Pancreas (tissue), 10 donors: ENCODE data around the gene FOXP2. TPM values are rescaled to one million over a fixed set of nuclear protein-coding genes. Genes with fewer than 3 reads are reported as not detected.
"Not testable (repeated sequence)": the region's sequence is repeated elsewhere in the genome, so short reads cannot be mapped to it uniquely, and the experiment has no call there.

Experiments
- ATAC-seq, 4 donors: fragments of 200-7000 bp; cut with Tn5 transposase; one replicate each; pipeline versions ENCODE4 v1.8.0 to v1.9.1; 2020; ENCODE audit warnings: mild to moderate bottlenecking in 4 of 4, moderate library complexity in 4 of 4
- DNase-seq, 6 donors: peaks; one replicate each; pipeline ENCODE4 v3.0.0-alpha.2; 2020
- FAIRE-seq: peaks from 2 replicates; lab custom pipeline; 2012; peaks lifted over from hg19 to GRCh38; lab: Jason Lieb, UNC
- H3K27ac ChIP-seq, 4 donors: fragments of 200-600 bp; sonication (generic); 1 replicate in 3 of 4; 2 replicates in 1 of 4; pipeline versions ENCODE4 v1.5.0 to v1.8.0; 2020
- H3K27me3 ChIP-seq, 4 donors: fragments of 200-600 bp; one replicate each; pipeline ENCODE4 v1.8.0; 2021
- H3K36me3 ChIP-seq, 3 donors: fragments of 200-600 bp; sonication (generic) in 1 of 3; one replicate each; pipeline versions ENCODE4 v1.5.0 to v1.8.0; 2020 to 2021
- H3K4me1 ChIP-seq, 3 donors: fragments of 200-600 bp; one replicate each; pipeline ENCODE4 v1.8.0; 2021
- H3K4me3 ChIP-seq, 4 donors: fragments of 200-600 bp; sonication (generic) in 2 of 4; one replicate each; pipeline versions ENCODE4 v1.5.0 to v1.8.0; 2020 to 2021
- H3K9me3 ChIP-seq, 4 donors: fragments of 200-600 bp; one replicate each; pipeline ENCODE4 v1.8.0; 2021
- WGBS, 2 donors: extraction: QIAGEN DNeasy Blood & Tissue Kit; methylation state at CpG; one replicate each; pipeline ENCODE4 v1.1.7; 2013; 5-methylcytosine and 5-hydroxymethylcytosine counted together
- intact Hi-C, 3 donors: fragments of 100-400 bp; cut with DNase I; formaldehyde crosslinking; loops; one replicate each; pipeline versions ENCODE4 v1.11.1 to v1.14.2; 2022
- polyA plus RNA-seq, 2 donors: library from polyadenylated mRNA; stranded (reverse); fragments of 200-250 nt; gene quantifications; one replicate each; pipeline ENCODE4 v1.2.3, GENCODE V29; 2013
- total RNA-seq, 6 donors: library from RNA; stranded (reverse); fragmentation: NEBNext Ultra II Directional in 4 of 6; extraction: Animal tissue kit (Norgen Biotek cat#: 25700) in 4 of 6; gene quantifications; one replicate each; pipeline versions ENCODE4 v1.2.1 to v1.2.4, GENCODE V29; 2021 to 2023
- TF ChIP-seq, protein P1 (sequence below), 4 donors: fragments of 200-600 bp; sonication (generic) in 3 of 4; IDR thresholded peaks; one replicate each; pipeline versions ENCODE4 v1.5.0 to v1.8.0; 2021; ENCODE audit warnings: antibody characterized with exemption in 4 of 4
- donor health status: healthy with polysubstance abuse.
- donor health status: DM: no; HTN: no; CAD: no; lungs with moderate emphysema.
- donor health status: DM: no; HTN: no; CAD: no.
- donor health status: control.
- donor health status: control.
- donor health status: Bipolar disorder and iron deficiency.
- donor health status: DM: yes; HTN: yes; CAD: no.
- donor health status: DM: no; HTN: no; CAD: no.
- donor health status: DM: no; HTN: no; CAD: no.
- donor health status: DM: yes; HTN: yes; CAD: no.

FOXP2 gene
- total and polyA plus RNA-seq, 8 donors, result 2.7 to 12.6 (median 10.2) TPM

DNA sequence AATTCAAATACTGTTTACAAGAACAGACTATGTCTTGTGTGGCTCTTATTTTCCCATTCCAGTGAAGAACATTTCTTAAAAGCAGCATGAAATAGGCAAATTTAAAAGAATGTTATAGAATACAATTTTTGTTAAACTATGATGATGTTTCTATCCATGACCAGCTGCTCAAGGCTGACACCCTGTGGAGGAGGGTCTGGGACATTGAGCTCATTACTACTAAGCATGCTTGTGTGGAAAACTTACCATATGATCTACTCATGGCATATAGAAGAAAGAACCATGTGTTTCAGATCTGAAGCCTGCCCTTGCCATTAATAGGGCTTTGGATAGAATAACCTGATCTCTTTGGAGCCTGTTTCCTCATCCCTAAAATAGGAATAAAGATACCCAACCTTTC is 125.0 kb downstream of the FOXP2 start:
- FAIRE-seq, result no peak
- intact Hi-C loops, result no loop called here
- no peaks in the 10 kb centered on the region for H3K4me1 ChIP-seq
- peak in 3 of 4 donors; percentile 54 to 66 (median 65) for ATAC-seq
- H3K27me3 ChIP-seq, result no peaks in the 10 kb centered on the region
- no peaks in the 10 kb centered on the region for H3K9me3 ChIP-seq
- H3K27ac ChIP-seq, result no peak overlapping the region
- no peak overlapping the region for H3K4me3 ChIP-seq
- DNase-seq, result no peak
- TF ChIP-seq, protein P1, sequence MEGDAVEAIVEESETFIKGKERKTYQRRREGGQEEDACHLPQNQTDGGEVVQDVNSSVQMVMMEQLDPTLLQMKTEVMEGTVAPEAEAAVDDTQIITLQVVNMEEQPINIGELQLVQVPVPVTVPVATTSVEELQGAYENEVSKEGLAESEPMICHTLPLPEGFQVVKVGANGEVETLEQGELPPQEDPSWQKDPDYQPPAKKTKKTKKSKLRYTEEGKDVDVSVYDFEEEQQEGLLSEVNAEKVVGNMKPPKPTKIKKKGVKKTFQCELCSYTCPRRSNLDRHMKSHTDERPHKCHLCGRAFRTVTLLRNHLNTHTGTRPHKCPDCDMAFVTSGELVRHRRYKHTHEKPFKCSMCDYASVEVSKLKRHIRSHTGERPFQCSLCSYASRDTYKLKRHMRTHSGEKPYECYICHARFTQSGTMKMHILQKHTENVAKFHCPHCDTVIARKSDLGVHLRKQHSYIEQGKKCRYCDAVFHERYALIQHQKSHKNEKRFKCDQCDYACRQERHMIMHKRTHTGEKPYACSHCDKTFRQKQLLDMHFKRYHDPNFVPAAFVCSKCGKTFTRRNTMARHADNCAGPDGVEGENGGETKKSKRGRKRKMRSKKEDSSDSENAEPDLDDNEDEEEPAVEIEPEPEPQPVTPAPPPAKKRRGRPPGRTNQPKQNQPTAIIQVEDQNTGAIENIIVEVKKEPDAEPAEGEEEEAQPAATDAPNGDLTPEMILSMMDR (IDR thresholded peaks at IDR 0.05), result no peak
- H3K36me3 ChIP-seq, result no peaks in the 10 kb centered on the region

DNA sequence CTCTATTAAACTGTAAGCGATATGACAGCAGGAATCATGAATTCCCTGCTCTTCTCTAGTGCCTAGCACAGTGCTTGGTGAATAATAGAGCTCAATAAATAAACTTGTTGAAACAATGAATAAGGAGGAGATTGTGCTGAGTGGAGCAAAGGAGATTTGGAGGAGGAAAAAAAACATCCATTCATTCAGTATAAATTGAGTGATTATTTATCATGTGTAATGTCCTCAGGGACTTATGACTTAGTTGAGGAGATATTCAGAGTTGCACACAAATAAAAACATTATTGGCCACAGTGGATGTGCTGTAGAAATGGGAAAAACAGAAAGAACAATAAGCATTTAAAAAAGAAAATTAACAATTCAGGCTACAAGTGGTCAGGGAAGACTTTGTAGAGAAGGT is 125.7 kb downstream of the FOXP2 start:
- DNase-seq (no peak), ATAC-seq (no peak), FAIRE-seq (no peak)
- H3K27me3 ChIP-seq, result no peaks in the 10 kb centered on the region
- H3K4me1 ChIP-seq, result no peaks in the 10 kb centered on the region
- H3K27ac ChIP-seq, result no peak overlapping the region
- 95% methylated on average over 1 of the region's 1 CpG for WGBS, 2 donors
- intact Hi-C loops, result no loop called here
- TF ChIP-seq, protein P1 (IDR thresholded peaks at IDR 0.05), result no peak
- no peaks in the 10 kb centered on the region for H3K9me3 ChIP-seq
- H3K36me3 ChIP-seq, result no peaks in the 10 kb centered on the region
- no peak overlapping the region for H3K4me3 ChIP-seq

DNA sequence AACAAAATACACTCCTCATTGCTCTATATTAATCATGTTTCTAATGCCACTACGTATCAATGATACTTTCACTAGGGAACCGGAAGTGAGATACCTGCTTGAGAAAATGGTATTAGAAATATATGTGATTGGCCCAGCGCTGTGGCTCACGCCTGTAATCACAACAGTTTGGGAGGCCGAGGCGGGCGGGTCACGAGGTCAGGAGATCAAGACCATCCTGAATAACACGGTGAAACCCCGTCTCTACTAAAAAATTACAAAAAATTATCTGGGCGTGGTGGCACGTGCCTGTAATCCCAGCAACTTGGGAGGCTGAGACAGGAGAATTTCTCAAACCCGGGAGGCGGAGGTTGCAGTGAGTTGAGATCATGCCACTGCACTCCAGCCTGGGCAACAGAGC is 132.7 kb downstream of the FOXP2 start:
- H3K4me3 ChIP-seq, H3K4me1 ChIP-seq, H3K9me3 ChIP-seq, ATAC-seq, DNase-seq, H3K27me3 ChIP-seq, intact Hi-C loops, H3K27ac ChIP-seq, FAIRE-seq, H3K36me3 ChIP-seq: not testable (repeated sequence)
- 93 to 94% methylated on average over 14 of the region's 14 CpGs for WGBS, 2 donors

DNA sequence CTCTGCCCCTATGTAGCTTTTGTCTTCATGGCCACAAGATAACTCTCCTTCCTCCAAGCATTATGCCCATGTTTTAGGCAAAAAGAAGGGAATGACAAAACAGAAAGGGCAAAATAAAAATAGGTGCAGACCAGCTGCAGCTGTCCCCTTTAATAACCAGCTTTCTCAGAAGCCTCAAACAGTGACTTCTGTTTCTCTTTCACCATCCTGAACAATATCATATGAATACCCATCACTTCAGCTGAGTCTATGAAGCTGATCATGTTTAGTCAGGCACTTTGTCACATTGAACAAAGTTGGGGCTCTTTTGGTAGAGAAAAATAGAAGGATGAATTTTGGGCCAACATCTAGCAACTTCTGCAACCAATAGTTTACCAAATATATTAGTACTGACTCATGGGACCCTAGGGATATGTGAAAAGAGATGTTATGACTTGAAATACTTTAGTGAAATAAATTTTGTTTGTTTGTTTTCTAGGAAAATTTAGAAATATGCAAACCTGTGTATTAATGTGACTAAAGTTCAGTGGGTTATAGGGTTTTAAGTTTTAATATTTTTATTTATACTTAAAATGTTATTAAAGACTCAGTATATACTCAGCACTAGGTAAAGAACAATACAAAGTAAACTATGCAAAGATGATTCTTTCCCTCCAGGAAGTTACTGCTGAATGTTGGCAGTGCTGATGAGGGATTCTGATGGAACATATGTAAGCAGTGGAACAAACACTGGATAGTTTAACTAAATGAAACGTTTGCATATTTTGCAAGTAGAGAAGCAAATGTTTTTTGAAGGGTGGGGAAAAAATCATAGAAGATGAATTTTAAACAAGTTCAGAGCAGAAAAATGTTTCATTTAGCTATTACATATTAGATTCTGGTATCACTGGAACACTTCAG is 133.7 kb downstream of the FOXP2 start:
- Histone ChIP-seq H3K27ac (no peak overlapping the region), H3K27me3 (no peaks in the 10 kb centered on the region), H3K9me3 (no peaks in the 10 kb centered on the region), H3K36me3 (no peaks in the 10 kb centered on the region), H3K4me3 (no peak overlapping the region), H3K4me1 (no peaks in the 10 kb centered on the region)
- DNase-seq (no peak), ATAC-seq (no peak), FAIRE-seq (no peak)
- TF ChIP-seq, protein P1 (IDR thresholded peaks at IDR 0.05), result no peak
- WGBS, 2 donors, result 28 to 32% methylated on average over 1 of the region's 1 CpG
- intact Hi-C loops, result no loop called here

DNA sequence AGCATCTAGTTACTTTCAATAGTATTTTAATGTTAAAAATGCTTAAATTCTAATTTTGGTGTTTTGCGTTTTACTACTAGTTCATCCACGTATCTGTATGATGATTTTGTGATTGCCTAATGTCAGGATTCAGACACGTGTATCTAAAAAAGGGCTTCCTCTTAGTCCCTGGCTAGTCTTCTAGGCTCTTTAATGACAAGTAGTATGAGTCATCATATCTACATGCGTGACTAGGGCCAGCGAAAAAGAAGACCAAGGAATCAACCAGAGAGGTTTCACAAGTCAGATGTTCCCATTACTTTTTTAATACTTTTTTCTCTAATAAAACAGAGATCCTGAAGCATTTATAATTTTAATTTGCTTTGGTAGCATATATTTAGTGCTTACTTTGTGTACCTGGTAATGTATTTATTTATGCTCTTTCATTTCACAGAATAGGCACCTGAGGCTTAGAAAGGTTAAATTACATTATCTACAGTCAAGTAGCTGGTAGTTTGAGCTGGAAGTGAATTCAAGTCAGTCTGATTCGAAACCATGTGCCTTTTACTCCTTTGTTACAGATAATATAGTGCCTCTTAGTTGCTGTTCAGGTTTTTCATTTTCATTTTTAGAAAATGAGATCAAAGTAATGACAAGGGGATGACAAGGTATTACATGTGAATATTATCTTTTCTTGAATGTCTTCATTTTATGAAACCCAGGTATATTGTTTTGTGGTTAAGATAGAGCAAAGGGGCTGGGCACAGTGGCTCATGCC is 140.3 kb downstream of the FOXP2 start:
- Histone ChIP-seq H3K4me1 (no peaks in the 10 kb centered on the region), H3K9me3 (no peaks in the 10 kb centered on the region), H3K27me3 (no peaks in the 10 kb centered on the region), H3K4me3 (no peak overlapping the region), H3K36me3 (no peaks in the 10 kb centered on the region), H3K27ac (no peak overlapping the region)
- FAIRE-seq (no peak), DNase-seq (no peak), ATAC-seq (peak in 1 of 4 donors; percentile 53)
- TF ChIP-seq, protein P1 (IDR thresholded peaks at IDR 0.05), result no peak
- WGBS, 2 donors, result 85 to 89% methylated on average over 6 of the region's 6 CpGs
- intact Hi-C loops, result no loop called here
